Measurements from ENCODE around the gene MGA.

GRCh38 chr15:41789236-41789635, 129.0 kb downstream of the MGA start:
- TF ChIP-seq CTCF (IDR thresholded peaks at IDR 0.05; ENCODE audit: poor library complexity) (no peak), EZH2 (IDR thresholded peaks at IDR 0.05; ENCODE audit: borderline replicate concordance) (no peak), EZH2phosphoT487 (IDR thresholded peaks at IDR 0.05; ENCODE audit: low read depth, severe bottlenecking, unreplicated experiment) (no peak)

Data from hepatocyte (in vitro differentiated cells).